Putamen (tissue), 1 donor: ENCODE results near the gene KCP.

Source experiments
- DNase-seq: peaks from one replicate; pipeline ENCODE4 v3.0.0-alpha.2; 2016; ENCODE audit warnings: low spot score

KCP gene

GRCh38 chr7:128841171-128841690 is 69.3 kb downstream of the KCP start:
- DNase-seq: no peak

- no peak for DNase-seq
Measured at GRCh38 chr7:128840326-128841170, 70.0 kb downstream of the KCP start.

GRCh38 chr7:128839751-128840177 is 70.7 kb downstream of the KCP start:
- DNase-seq: no peak

- DNase-seq: no peak
Measured at GRCh38 chr7:128838981-128839731, 71.4 kb downstream of the KCP start.

GRCh38 chr7:128838109-128838779 is 72.3 kb downstream of the KCP start:
- DNase-seq: no peak

- no peak for DNase-seq
Measured at GRCh38 chr7:128837521-128837921, 73.0 kb downstream of the KCP start.

DNA sequence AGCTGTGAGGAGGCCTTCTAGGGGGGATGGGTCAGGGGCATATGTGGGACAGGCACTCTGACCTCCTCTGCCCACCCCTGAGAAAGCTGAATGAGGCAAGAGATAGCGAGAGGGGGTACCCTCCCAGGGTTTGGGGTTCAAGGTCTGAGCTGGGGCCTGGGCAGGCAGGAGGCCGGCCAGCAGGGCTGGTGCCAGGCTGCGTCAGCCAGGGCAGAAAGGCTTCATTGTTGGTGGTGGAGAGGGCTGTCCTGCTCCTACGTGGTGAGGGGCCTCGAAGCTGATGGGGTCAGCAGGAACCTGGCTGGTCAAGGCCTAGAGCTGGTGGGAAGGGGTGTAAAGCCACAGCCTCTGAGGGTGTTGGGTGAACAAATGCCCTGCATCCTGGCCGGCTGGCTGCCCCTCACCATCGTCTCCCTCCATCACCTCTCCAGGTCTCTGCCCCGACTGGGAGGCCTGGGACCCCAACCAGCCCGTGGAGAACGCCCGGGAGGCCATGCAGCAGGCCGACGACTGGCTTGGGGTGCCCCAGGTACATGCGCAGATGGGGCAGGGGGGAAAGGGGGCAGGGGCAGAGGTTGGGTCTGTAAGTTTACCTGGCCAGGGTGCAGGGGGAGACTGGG is 73.7 kb downstream of the KCP start:
- peak; percentile 71 for DNase-seq

DNA sequence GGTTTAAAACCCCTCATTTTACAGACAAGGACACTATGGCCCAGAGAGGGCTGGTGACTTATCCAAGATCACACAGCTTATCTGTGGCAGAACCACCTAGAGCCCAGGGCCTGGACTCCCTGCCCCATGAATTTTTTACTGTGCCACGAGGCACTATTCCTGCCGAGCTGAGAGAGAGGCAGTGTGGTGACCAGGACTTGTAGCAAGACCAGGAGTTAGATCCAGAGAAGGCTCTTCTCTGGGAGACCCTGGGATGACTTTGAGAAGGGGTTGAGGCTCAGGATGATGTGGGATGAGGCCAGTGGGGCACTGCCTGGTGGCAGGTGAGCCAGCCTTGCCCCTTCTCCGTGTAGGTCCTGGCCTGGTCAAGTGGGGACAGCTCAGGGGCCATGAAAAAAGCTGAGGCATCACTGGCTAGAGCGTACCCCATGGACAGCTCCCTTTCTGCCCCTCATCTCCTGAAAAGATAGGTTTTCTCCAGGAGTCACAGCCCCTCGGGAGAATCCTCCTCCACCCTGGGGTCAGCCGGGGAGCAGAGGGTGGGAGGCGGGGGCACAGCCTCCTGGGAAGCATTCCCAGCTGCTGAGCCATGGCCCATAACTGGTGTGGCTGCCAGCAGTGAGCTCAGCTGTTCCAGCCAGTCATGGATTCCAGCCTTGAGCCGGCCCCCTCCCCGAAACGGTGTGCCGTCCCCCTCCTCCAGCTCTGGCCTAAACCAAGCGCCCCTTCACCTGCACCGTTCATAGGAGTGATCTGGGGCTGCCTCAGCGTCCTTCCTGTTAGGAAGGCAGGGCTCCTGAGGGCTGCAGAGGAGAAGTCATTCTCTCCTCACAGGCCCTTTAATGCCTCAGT is 74.5 kb downstream of the KCP start:
- peak; percentile 69 for DNase-seq

DNA sequence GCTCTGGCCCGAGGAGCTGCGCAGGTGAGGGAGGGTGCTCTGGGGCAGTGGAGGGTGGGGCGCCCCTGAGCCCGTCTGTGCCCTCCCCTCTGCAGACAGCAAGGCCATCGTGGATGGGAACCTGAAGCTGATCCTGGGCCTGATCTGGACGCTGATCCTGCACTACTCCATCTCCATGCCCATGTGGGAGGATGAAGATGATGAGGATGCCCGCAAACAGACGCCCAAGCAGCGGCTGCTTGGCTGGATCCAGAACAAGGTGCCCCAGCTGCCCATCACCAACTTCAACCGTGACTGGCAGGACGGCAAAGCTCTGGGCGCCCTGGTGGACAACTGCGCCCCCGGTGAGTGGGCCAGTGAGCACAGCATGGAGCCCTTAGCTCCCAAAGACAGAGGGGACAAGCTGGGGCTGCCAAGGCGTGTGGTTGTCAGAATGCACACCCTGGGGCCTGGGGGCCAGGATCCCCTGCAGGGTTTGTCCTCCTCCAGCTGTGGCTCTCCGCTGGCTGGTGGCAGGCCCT is 75.2 kb downstream of the KCP start:
- DNase-seq: no peak

GRCh38 chr7:128833946-128834325 is 76.6 kb downstream of the KCP start:
- no peak for DNase-seq

DNA sequence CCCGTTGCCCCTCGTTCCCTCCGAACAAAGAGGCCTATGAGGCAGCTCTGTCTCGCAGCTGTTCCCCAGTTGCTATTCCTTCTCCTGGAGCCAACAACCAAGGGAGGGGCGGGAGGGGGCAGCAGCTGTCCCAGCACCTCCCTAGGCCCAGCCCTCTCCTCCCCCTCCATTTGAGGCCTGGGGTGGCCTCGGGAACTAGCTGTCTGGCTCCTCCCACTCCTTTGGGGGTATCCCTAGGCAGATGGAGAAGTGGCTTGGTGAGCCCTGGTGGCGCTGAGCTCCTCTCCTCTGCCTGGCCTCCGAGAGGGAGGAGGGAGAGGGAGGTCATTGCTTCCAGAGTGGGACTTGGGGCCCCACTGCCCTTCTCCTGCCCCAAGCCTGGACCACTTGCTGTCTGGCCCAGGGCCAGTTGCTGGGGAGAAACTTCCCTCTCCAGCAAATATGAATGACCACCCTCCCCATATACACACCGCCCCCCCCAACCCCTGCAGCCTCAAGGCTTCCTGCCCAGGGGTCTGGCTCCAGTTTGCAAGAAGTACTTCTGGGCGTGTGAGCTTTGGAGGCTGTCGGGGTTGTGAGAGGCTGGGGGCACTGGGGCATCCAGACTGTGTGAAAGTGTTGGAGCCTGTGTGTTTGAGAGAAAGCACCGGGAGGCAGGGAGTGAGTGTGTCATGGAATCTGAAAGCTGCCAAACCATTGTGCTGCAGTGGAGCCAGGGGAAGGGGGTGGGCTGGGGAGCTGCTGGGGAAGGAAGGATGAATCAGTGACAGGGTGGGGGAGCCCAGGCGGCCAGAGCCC is 77.2 kb downstream of the KCP start:
- peak; percentile 87 for DNase-seq

DNA sequence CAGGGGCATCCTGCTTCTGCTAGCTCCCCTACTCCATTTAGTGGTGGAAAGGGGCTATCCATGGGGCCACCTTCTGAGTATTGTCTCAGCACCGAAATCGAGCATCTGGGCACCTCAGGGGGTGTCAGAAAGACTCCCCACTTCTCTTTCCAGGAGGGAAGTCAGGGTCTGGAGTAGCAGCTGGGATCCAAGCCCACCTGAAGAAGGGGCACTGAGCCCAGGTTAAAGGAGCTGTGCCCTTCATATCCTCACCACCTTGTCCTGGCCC is 77.7 kb downstream of the KCP start:
- no peak for DNase-seq

DNA sequence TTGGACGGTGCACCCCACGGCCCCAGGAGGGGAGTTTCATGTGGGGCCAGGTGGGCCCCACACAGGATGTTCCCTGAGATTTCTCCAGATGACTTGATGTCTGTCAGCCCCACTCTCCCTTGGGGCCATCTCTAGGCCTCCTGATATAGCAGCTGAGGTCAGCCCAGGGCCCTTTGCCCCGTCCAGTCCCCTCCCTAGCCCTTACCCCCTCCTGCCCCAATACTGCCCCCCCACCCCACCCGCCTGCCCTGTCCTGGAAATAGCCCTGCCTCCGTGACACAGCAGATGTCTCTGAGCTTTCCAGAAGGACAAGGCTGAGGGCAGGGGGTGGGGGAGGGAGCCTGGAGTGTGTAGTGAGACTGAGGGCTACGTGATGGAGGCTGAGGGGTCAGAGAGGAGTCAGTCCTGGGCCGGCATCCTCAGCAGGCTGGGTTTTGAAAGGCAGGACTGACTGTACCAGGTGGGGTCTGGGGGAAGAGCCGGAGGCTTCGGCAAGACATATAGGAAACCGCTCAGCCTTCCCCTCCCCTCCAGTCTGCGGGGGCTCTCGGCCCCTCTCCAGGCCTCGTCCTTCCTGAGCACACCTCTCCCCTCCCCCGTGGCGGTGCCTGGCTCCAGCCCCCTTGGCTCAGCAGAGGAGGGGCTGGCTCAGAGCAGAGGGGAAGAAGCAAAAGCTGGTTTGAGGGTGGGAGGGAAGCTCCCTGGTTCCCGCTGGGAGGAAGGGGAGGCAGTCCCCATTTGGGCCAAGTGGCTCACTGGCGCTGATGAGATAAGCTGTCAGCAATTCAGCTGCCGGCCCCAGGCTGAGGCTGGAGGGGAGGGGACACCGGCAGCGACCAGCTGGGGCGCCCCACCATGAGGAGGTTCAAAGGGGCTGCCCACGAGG is 78.3 kb downstream of the KCP start:
- DNase-seq: no peak

- no peak for DNase-seq
Measured at GRCh38 chr7:128831178-128831993, 79.1 kb downstream of the KCP start.

DNA sequence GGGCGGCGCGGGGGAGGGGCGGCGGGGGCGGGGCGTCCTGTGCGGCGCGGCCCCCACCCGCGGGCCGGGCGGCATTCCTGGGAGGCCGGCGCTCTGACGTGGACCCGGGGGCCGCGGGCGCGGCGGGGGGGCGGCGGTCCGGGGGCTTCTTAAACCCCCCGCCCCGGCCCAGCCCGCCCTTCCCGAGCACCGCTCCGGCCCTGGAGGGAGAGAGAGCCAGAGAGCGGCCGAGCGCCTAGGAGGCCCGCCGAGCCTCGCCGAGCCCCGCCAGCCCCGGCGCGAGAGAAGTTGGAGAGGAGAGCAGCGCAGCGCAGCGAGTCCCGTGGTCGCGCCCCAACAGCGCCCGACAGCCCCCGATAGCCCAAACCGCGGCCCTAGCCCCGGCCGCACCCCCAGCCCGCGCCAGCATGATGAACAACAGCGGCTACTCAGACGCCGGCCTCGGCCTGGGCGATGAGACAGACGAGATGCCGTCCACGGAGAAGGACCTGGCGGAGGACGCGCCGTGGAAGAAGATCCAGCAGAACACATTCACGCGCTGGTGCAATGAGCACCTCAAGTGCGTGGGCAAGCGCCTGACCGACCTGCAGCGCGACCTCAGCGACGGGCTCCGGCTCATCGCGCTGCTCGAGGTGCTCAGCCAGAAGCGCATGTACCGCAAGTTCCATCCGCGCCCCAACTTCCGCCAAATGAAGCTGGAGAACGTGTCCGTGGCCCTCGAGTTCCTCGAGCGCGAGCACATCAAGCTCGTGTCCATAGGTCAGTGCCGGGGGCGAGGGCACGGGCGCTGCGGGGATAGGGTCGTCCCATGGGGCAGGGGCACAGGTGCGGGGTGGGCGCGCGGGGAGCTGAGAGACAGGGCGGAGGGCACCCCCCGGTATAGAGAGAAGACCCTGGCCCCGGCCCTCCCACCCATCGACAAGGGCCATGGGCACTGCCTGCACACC is 80.0 kb downstream of the KCP start, which contains the start of gene FLNC:
Gene FLNC, plus strand, starts transcription at position 176 of the 947 bp plus-strand sequence. Its CDS starts 232 bp downstream, at position 408.
- no peak for DNase-seq

GRCh38 chr7:128829391-128830166 is 80.9 kb downstream of the KCP start:
- DNase-seq: no peak
